ENCODE data around the gene IGF2BP3.

GRCh38 chr7:23337374-23337773, 132.9 kb downstream of the IGF2BP3 start:
- TF ChIP-seq, protein P1, sequence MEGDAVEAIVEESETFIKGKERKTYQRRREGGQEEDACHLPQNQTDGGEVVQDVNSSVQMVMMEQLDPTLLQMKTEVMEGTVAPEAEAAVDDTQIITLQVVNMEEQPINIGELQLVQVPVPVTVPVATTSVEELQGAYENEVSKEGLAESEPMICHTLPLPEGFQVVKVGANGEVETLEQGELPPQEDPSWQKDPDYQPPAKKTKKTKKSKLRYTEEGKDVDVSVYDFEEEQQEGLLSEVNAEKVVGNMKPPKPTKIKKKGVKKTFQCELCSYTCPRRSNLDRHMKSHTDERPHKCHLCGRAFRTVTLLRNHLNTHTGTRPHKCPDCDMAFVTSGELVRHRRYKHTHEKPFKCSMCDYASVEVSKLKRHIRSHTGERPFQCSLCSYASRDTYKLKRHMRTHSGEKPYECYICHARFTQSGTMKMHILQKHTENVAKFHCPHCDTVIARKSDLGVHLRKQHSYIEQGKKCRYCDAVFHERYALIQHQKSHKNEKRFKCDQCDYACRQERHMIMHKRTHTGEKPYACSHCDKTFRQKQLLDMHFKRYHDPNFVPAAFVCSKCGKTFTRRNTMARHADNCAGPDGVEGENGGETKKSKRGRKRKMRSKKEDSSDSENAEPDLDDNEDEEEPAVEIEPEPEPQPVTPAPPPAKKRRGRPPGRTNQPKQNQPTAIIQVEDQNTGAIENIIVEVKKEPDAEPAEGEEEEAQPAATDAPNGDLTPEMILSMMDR (conservative IDR thresholded peaks at IDR 0.05; ENCODE audit: low read depth, low read length) = no peak
- no peak for TF ChIP-seq EZH2 (IDR thresholded peaks at IDR 0.05; ENCODE audit: borderline replicate concordance, low read depth, low read length, poor library complexity, severe bottlenecking)
